ENCODE data around the gene ZC3H4.

The ZC3H4 gene

DNA sequence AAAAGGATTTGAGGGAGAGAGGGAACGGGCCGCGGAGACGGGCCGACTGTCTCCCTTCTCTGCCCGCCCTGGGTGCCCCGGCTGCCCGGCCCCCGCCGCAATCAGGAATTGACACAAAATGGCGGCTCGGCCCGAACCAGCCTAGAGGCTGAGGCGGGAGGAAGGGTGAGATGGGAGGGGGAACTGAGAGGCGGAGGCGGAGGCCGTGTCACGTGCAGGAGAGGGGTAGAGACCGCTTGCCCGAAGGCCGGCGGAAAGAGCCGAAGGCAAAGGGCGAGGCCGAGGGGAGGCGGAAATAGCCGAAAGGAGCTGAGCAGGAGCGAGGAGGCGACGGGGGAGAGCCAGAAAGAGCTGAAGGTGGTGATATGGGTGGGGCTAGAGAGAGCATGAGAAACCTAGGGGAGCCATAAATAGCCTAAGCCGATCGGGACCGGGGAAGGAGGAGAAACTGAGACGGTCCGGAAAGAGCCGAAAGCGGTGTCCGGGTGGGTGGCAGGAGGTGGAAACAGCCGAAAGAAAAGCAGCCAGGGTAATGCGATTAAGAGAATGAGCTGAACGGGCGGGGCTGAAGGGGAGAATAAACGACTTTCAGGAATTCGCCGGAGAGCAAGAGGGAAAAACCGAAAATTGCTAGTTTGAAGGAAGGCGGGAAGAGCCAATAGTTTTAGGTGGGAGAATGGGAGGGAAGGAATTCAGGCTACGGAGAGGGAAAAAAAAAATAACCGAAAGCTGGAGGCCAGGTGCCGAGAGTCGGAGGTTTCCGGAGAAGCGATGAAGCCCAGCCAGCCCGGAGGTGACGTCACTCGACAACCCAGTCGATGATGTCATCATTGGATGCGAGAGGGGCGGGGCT lies at the start of gene ZC3H4:
TSS of gene ZC3H4 (minus strand) at position 780 of the 853 bp plus-strand sequence. CDS start 1,192 bp downstream, outside the sequence.
- TF ChIP-seq GATA2 (IDR thresholded peaks at IDR 0.05; ENCODE audit: low read depth, low read length) (0 out of 2 replicates have a peak, but pooled peaks have one; percentile 12), GATA3 (IDR thresholded peaks at IDR 0.05; ENCODE audit: low read depth, low read length) (no peak)

DNA sequence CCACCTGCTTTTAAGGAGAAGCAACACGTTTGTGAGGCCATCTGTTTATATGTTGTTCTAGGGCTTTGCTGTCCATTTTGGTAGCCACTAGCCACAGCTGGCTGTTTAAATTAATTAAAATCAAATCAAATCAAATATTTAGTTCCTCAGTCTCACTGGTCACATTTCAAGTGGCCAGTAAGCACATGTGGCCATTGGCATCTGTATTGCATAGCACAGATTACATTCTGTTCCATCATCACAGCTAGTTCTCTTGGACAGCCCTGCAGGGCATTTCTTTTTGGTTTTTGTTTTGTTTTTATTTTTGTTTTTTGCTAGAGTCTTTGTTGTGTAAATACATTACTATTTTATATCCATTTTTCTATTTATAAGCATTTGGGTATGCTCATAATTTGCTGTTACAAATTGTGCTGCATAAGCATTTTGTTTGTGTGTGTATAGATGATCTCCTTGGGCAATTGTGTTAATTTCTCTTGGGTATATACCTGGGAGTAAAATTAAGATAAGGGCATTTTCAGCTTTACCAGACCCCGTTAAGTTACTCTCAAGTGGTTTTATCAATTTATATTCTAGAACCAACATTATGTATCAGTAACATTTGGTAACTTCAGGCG lies 48.4 kb upstream of the ZC3H4 start:
- TF ChIP-seq GATA3 (IDR thresholded peaks at IDR 0.05; ENCODE audit: low read depth, low read length) (no peak), GATA2 (IDR thresholded peaks at IDR 0.05; ENCODE audit: low read depth, low read length) (no peak)

DNA sequence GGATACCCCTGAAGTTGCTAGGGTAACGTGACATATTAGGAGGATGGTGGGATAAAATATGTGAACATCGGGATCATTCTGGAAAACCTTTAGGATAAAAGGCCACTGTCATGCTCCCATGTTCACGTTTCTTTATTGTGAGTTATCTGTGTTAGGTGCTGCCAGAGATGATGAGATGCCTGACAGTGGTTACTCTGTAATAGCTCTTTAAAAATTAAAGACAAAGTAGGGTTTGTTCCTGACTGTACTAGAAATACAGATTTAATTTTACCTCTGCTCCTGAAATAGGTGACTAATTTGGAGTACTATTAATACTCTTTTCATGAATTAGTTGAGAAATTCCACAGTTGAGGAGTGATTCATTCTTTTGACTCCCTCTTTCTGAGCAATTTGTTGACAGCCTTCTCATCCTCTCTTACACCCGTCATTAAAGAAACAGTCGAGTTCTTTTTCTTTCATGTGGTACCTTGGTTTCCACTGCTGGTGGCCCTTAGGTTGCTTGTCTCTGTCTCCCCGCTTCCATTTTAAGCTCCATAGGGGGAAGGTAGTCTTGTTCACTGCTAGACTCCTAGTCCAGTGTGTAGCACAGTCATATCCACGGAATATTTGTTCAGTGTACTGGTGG lies 45.4 kb upstream of the ZC3H4 start:
- no peak for TF ChIP-seq GATA2 (IDR thresholded peaks at IDR 0.05; ENCODE audit: low read depth, low read length)
- TF ChIP-seq GATA3 (IDR thresholded peaks at IDR 0.05; ENCODE audit: low read depth, low read length) = no peak

DNA sequence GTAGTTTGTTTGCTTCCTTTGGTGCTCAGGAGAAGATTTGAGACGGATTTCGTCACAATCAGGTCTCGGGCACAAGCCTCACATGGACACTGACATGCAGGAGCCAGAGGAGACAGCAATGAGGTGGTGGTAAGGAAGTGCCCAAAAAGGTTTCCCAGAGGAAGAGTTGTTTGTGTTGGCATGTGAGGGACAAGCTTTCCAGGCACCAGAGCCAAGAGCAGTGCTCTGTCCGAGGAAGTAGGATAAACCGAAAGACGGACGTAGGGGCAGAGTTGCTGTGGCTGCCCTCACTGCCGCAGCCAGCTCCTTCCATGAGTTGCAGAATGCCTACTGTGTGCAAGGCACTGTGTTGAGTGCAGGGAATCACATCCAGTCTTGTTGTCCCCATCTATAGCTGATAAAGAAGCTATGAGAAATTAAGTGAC lies 44.8 kb upstream of the ZC3H4 start:
- TF ChIP-seq GATA3 (IDR thresholded peaks at IDR 0.05; ENCODE audit: low read depth, low read length) = no peak

DNA sequence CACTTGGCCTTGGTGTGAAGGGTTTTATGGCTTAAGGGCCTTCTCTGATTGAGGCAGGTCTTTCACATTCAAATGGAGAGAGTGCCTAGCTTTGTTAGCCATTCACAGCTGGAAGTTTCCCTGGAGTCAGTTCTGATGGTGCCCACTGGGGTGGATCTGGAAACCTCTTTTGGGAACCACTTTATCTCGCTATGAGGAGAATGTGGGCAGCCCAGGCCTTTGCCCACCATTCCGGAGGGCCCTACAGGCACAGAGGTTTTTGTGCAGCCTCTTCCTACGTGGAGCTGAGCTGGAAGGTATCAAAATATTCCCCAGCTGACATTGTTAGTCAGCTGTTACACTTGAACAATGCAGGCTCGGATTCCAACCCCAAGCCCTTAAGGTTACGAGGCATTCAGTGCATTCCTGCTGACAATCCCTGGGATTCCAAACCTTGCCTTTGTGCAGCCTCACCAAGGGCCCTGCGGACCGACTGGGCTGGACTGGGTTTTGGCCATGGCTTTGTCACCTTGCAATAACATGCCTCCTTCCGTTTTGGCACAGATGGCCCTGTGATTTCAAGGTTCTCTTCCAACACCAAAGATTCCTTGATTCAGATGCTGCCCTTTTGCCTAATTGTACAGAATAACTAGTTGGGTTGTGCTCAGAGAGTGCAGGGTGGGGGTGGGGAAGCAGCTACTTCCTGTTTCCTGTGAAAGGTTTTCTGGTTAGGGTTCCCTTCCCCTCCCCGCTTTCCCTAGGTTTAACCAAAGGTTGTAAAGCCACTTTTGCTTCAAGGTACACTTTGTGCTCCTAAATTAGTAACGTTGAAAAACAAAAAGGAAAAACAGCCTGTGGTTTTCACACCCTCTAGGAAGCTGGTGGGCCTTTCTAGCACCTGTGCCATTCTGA lies 44.1 kb upstream of the ZC3H4 start:
- TF ChIP-seq GATA3 (IDR thresholded peaks at IDR 0.05; ENCODE audit: low read depth, low read length) = no peak
- TF ChIP-seq GATA2 (IDR thresholded peaks at IDR 0.05; ENCODE audit: low read depth, low read length) = no peak

DNA sequence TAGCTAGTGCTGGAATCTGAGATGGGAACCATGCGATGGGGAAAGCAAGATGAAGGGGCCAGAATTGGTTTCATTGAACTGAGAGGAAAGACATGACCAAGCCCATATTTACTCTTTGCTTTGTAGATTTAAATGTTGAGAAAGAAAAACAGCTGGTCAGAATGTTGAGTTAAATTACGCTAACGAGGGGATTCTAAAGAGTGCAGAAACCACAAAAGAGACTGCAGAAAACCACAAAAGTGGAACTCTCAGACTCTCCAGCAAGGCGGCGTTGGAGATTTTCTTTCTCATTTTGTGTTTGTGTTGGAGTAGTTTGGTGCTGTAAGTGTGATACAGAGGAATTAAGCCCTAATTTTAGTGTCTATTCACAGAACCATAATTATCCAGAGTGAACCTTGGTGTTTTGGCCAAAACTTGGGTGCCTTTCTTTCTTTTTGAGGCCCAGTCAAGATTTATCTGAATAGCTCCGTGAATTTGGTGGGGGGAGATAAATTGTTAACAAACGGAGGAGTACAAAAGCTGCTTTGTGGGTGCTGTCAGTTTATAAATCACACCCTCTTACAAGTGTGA lies 43.4 kb upstream of the ZC3H4 start:
- TF ChIP-seq GATA3 (IDR thresholded peaks at IDR 0.05; ENCODE audit: low read depth, low read length) (no peak), GATA2 (IDR thresholded peaks at IDR 0.05; ENCODE audit: low read depth, low read length) (no peak)

DNA sequence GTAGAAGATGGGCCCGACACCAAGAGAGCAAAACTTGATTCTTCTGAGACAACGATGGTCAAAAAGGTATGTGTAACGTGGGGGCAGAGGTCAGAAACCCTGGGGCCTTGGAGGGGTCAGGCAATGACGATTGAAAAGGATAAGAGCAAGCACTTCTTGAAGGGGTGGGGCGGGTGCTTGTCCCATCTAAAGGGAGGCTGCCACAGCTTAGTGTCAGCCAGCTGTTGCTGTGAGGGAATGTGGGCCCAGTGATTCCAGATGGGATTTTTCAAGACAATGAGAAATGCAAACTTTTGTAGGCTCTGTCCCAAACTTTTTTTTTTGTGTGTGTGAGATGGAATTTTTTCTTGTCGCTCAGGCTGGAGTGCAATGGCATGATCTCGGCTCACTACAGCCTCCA lies 41.6 kb upstream of the ZC3H4 start:
- TF ChIP-seq GATA2 (IDR thresholded peaks at IDR 0.05; ENCODE audit: low read depth, low read length) = no peak
- no peak for TF ChIP-seq GATA3 (IDR thresholded peaks at IDR 0.05; ENCODE audit: low read depth, low read length)

DNA sequence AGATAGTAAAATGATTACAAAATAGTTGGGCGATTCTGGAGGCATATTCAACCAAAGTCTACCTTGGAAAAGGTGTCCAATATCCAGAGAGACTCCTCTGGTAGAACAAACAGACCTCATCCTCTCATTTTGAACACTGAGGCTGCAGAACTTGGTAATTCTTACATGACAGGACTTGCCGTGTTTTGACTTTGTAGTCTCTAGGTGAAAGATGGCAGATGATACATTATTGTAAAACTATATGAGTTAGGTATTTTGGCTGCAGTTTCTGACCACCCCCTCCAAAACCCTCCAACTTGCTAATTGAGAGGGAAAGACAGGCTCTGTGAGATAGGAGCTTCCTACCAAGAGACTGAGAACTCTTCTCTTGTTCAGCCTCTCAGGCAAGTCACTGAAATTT lies 39.7 kb upstream of the ZC3H4 start:
- TF ChIP-seq GATA3 (IDR thresholded peaks at IDR 0.05; ENCODE audit: low read depth, low read length) = no peak
- TF ChIP-seq GATA2 (IDR thresholded peaks at IDR 0.05; ENCODE audit: low read depth, low read length) = no peak

DNA sequence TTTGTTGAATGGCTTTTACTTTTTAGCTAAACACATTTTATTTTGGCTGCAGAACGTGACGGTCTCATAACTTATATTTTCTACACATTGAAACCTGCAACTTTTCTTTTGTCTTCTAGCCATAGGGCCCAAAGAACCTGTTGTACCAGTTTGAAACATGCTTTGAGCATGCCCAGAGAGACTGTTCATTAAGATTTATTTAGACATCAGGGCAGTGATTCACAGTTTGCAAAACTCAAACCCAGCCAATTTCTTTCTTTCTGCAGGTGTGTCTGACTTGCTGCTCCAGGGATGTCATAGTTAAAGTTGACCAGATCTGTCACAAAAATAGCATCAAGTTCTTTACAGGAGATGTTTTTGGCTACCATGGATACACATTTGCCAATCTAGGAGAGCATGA lies 39.1 kb upstream of the ZC3H4 start:
- no peak for TF ChIP-seq GATA2 (IDR thresholded peaks at IDR 0.05; ENCODE audit: low read depth, low read length)
- no peak for TF ChIP-seq GATA3 (IDR thresholded peaks at IDR 0.05; ENCODE audit: low read depth, low read length)

DNA sequence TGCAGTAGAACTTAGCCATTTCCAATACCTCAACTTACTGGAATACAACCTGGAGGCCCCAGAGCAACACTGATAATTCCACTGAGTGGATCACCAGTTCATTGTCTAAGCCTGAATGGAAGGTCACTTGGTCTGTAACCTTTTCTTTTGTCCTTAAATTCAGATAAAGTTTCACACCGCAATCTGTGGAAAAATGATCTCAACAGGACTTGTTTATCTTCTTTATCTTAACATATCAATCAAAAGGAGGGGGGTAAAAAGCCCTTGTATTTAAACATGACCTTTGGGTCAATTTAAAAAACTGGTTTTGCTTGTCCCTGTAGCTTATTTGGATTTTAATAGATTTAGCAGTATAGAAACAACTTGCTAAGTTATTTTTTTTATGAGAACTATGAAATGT lies 38.6 kb upstream of the ZC3H4 start:
- TF ChIP-seq GATA2 (IDR thresholded peaks at IDR 0.05; ENCODE audit: low read depth, low read length) = no peak
- no peak for TF ChIP-seq GATA3 (IDR thresholded peaks at IDR 0.05; ENCODE audit: low read depth, low read length)

DNA sequence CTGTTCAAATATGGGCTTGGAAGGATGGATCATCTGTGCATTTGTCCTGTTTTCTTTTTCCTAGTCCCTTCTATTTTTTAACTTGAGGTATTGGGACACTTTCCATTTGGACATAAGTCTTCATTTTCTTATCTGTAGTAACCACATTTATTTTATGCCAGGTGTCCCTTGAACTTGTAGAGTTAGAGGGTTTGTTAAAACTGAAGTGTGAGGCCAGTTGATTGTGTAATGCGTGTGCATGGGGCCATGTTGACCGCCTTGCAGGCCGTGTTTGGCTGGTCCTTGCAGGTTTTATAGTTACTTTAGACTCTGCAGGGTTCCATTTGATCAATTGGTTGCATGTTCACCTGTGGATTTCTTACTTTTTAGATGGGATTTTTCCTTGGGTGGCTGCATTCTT lies 38.1 kb upstream of the ZC3H4 start:
- TF ChIP-seq GATA3 (IDR thresholded peaks at IDR 0.05; ENCODE audit: low read depth, low read length) = no peak
- no peak for TF ChIP-seq GATA2 (IDR thresholded peaks at IDR 0.05; ENCODE audit: low read depth, low read length)

DNA sequence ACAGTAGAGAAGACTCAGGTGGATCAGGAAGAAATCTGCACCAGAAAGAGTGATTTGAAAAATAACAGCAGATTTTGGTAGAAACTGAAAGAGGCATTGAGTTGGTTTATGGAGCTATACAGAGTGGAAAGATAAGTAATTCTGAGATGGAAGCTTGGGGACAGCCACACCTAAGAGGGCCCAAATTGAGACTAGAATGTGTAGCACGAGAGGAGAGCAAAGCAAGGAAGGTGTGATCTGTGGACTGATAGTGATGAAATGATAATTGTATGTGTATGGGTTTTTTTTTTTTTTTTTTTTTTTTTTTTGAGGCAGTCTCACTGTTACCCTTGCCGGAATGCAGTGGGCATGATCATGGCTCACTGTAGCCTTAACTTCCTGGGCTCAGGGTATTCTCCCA lies 33.3 kb upstream of the ZC3H4 start:
- TF ChIP-seq GATA2 (IDR thresholded peaks at IDR 0.05; ENCODE audit: low read depth, low read length) (no peak), GATA3 (IDR thresholded peaks at IDR 0.05; ENCODE audit: low read depth, low read length) (no peak)

DNA sequence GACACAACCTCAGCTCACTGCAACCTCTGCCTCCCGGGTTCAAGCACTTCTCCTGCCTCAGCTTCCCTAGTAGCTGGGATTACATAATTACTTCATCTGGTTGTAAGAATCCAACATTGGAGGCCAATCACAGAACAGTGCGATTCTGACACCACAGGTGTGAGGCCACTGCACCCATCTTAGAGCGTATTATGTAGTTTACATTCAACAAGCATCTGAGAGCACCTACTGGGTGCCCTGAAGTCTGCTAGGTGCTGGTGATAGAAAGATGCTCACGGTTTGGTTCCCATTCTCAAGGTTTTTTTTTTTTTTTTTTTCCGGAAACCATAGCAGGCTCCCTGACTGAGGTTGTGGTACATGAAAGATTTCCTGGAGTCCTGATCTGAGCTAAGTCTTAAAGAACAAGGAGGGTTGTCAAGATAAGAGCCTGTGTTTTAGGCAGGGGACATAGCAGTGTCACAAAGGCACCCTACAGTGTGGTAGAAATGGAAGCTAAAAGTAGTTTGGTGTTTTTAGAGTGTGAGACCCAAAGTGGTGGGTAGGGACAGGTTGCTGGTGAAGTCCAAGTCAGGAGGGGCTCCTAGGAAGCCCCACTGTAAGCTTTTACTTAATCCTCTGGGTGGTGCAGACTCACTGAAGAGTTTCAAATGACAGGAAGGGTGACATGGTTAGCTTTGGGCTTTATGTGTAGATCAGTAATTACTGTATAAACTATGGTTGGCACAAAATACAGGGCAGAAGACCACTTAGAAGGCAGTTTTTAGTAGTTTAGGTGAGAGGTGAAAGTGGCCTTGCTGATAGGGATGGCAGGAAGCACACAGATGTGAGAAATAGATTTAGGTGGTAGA lies 32.3 kb upstream of the ZC3H4 start:
- TF ChIP-seq GATA2 (IDR thresholded peaks at IDR 0.05; ENCODE audit: low read depth, low read length) (no peak), GATA3 (IDR thresholded peaks at IDR 0.05; ENCODE audit: low read depth, low read length) (no peak)
